GM12874 (cell line): ENCODE results near the gene MAG.

ENCODE experiments used
- TF ChIP-seq, protein P1 (sequence below): IDR thresholded peaks from 2 replicates; pipeline ENCODE4 v1.5.1; 2011; ENCODE audit warnings: low read depth, mild to moderate bottlenecking, control low read depth, low read length, moderate library complexity; ENCODE audit not compliant: insufficient read depth

MAG gene

DNA sequence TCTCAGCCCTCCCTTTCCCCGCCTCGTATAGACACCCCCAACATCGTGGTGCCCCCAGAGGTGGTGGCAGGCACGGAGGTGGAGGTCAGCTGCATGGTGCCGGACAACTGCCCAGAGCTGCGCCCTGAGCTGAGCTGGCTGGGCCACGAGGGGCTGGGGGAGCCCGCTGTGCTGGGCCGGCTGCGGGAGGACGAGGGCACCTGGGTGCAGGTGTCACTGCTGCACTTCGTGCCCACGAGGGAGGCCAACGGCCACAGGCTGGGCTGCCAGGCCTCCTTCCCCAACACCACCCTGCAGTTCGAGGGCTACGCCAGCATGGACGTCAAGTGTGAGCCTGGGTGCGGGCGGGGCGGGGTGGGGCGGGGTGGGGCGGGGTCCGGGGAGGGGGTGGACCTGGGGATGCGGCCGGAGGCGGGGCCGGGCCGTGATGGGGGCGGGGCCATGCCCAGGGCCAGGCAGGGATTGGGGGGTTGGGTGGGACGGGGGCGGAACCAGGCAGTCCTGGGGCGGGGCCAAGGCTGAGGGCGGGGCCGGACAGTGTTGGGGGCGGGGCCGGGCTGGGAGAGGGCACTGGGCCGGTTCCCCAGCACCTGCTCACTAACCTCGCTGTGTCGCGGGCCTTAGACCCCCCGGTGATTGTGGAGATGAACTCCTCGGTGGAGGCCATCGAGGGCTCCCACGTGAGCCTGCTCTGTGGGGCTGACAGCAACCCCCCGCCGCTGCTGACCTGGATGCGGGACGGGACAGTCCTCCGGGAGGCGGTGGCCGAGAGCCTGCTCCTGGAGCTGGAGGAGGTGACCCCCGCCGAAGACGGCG is 7.8 kb downstream of the MAG start:
- TF ChIP-seq, protein P1, sequence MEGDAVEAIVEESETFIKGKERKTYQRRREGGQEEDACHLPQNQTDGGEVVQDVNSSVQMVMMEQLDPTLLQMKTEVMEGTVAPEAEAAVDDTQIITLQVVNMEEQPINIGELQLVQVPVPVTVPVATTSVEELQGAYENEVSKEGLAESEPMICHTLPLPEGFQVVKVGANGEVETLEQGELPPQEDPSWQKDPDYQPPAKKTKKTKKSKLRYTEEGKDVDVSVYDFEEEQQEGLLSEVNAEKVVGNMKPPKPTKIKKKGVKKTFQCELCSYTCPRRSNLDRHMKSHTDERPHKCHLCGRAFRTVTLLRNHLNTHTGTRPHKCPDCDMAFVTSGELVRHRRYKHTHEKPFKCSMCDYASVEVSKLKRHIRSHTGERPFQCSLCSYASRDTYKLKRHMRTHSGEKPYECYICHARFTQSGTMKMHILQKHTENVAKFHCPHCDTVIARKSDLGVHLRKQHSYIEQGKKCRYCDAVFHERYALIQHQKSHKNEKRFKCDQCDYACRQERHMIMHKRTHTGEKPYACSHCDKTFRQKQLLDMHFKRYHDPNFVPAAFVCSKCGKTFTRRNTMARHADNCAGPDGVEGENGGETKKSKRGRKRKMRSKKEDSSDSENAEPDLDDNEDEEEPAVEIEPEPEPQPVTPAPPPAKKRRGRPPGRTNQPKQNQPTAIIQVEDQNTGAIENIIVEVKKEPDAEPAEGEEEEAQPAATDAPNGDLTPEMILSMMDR: no peak

DNA sequence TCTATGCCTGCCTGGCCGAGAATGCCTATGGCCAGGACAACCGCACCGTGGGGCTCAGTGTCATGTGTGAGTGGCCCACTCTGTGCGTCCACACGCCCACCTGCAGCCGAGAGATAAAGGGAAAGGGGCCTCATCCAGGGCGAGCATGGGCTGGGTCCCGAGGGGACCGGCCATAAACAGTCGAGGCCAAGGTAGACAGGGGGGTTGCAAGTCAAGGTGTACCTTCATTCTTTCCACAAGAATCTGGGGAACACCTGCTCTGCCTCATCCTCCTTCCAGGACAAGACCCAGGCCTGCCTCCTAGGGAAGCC is 8.3 kb downstream of the MAG start:
- TF ChIP-seq, protein P1: no peak

DNA sequence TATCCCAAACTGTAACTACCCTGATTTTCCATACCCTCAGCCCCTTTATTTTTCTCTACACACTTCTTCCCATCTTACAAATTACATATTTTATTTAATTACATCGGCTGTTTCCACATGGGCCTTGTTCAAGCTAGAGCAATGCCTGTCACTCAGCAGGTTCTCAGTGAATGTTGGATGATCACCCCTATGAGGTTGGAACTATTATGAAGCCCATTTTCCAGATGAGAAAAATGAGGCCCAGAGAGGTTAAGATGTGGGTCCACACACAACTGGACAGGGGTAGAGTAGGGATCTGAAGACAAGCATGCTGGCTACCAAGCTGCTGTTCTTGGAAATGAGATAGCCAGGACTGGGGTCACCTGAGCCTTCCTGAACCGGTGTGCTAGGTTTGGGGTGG is 10.0 kb downstream of the MAG start:
- TF ChIP-seq, protein P1: no peak

DNA sequence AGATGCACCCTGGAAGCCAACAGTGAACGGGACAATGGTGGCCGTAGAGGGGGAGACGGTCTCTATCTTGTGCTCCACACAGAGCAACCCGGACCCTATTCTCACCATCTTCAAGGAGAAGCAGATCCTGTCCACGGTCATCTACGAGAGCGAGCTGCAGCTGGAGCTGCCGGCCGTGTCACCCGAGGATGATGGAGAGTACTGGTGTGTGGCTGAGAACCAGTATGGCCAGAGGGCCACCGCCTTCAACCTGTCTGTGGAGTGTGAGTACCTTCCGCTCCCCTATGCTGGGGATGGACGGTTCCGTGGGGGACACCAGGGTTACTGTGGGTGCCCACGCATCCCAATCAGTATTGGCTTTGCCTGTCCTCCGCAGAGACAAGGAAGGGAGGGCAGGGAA is 10.5 kb downstream of the MAG start:
- TF ChIP-seq, protein P1: no peak

DNA sequence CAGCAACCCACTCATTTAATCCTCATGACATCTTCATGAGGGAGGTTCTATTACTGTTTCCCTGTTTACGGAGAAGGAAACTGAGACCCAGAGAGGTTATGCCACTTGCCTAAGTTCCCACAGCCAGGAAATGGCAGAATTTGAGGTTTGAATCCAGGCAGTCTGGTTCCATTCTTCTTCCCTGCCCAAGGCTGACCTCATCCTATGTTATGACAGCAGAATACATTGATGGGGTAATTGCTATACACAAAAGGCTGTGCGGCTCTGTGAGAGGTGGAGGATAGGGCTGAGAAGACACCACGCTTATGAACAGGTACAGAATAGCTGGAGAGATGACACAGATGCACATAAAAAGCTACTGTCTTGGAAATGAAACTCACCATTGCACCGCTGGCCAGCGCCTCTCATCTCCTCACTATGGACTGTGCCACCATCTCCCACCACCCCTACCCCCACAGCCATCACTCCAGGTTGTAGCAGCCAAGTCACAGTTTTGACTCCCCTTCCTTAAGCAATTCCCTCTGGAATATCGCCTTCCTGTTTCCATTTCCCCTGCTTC is 11.5 kb downstream of the MAG start:
- TF ChIP-seq, protein P1: no peak

DNA sequence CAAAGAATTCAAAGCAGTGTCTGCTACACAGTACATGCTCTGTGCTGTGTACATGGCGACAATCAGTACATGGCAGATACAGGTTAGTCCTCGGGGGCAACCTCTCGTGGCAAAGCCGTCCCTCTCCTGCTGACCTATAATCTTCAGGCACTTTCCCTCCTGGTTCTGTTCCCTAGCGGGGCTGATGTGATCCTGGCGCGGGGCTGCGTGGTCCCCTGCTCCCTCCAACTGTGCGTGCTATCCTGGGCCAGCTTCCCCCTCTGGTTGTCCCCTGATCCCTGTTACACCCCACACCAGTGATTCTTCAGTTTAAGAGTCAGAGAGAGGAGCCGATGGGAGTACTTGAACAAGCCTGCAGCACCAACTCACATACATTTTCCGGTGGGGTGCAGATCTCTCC is 12.1 kb downstream of the MAG start:
- TF ChIP-seq, protein P1: no peak

DNA sequence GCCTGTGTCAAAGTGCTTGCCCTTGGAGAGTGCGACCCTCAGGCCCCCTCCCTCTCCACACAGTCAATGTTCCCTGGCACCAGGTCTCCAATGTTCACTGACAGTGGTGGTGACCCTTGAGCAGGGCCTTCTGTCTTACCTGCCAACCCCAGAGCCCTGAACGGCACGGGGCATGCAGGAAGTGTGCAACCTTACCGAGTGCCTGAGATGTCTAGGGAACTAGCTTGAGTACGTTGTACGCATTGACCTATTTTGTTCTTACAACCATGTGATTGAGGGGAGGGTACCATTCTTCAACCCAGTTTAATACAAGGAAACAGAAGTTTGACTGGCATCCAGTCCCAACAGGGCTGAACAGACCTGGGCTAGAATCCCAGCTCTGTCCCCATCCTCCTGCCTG is 13.2 kb downstream of the MAG start:
- TF ChIP-seq, protein P1: no peak
